ENCODE data around the gene RIPPLY3.

The RIPPLY3 gene

GRCh38 chr21:36985751-36986594, 20.5 kb upstream of the RIPPLY3 start:
- H3K27ac ChIP-seq: no peak overlapping the region
- TF ChIP-seq, protein P1, sequence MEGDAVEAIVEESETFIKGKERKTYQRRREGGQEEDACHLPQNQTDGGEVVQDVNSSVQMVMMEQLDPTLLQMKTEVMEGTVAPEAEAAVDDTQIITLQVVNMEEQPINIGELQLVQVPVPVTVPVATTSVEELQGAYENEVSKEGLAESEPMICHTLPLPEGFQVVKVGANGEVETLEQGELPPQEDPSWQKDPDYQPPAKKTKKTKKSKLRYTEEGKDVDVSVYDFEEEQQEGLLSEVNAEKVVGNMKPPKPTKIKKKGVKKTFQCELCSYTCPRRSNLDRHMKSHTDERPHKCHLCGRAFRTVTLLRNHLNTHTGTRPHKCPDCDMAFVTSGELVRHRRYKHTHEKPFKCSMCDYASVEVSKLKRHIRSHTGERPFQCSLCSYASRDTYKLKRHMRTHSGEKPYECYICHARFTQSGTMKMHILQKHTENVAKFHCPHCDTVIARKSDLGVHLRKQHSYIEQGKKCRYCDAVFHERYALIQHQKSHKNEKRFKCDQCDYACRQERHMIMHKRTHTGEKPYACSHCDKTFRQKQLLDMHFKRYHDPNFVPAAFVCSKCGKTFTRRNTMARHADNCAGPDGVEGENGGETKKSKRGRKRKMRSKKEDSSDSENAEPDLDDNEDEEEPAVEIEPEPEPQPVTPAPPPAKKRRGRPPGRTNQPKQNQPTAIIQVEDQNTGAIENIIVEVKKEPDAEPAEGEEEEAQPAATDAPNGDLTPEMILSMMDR (conservative IDR thresholded peaks at IDR 0.05): no peak
- no peak for TF ChIP-seq ZFX (IDR thresholded peaks at IDR 0.05)

GRCh38 chr21:36987845-36988244, 18.7 kb upstream of the RIPPLY3 start:
- no peak overlapping the region for H3K27ac ChIP-seq
- TF ChIP-seq, protein P1 (conservative IDR thresholded peaks at IDR 0.05): no peak
- no peak for TF ChIP-seq ZFX (IDR thresholded peaks at IDR 0.05)

DNA sequence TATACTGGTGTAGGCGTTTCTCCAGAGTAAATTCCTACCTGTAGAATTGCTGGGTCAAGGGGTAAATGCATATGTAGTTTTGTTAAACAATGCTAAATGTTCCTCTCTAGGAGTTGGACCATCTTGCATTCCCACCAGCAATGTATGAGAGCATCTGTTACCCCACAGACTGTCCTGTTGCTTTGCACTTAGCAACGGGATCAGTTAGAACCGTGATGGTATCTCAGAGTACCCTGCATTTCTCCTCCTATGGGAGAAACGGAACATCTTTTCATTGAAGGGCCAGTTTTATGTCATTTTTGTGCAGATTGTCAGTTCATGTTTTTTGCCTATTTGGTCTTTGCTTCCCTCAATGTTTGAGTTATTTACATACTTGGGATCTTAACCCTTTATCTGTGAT, 18.0 kb upstream of the RIPPLY3 start:
- TF ChIP-seq, protein P1 (conservative IDR thresholded peaks at IDR 0.05): no peak
- no peak for TF ChIP-seq ZFX (IDR thresholded peaks at IDR 0.05)
- H3K27ac ChIP-seq: no peak overlapping the region

- H3K27ac ChIP-seq: peak overlapping the region; percentile 82
These were observed 17.3 kb upstream of the RIPPLY3 start for GRCh38 chr21:36989199-36989698.

GRCh38 chr21:36989699-36990507, 16.6 kb upstream of the RIPPLY3 start:
- peak overlapping the region; percentile 82 for H3K27ac ChIP-seq
- TF ChIP-seq, protein P1 (conservative IDR thresholded peaks at IDR 0.05): peak; percentile 96
- peak; percentile 84 for TF ChIP-seq ZFX (IDR thresholded peaks at IDR 0.05)

GRCh38 chr21:36990508-36991205, 15.8 kb upstream of the RIPPLY3 start:
- TF ChIP-seq, protein P1 (conservative IDR thresholded peaks at IDR 0.05): no peak
- no peak for TF ChIP-seq ZFX (IDR thresholded peaks at IDR 0.05)
- H3K27ac ChIP-seq: peak overlapping the region; percentile 82

DNA sequence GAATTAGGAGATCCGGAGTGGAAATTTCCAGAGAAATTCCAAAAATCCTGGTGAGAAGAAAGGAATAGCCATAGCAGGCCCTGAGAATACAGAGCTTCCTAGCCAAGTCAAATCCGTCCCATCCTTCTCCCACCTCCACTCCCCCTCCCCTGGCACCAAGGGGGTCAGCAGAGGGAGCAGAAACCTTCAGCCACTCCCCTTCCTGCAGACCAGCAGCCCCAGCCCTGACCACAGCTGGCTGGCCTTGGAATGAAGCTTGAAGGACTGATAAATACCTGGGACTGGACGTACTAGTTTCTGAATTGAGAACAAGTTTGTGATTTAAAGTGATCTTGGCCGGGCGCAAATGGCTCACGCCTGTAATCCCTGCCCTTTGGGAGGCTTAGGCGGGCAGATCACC, 13.8 kb upstream of the RIPPLY3 start:
- TF ChIP-seq ZFX (IDR thresholded peaks at IDR 0.05): no peak
- TF ChIP-seq, protein P1 (conservative IDR thresholded peaks at IDR 0.05): no peak
- no peak overlapping the region for H3K27ac ChIP-seq

Measured in C4-2B (cell line).